ENCODE data around the gene FBLIM1.

DNA sequence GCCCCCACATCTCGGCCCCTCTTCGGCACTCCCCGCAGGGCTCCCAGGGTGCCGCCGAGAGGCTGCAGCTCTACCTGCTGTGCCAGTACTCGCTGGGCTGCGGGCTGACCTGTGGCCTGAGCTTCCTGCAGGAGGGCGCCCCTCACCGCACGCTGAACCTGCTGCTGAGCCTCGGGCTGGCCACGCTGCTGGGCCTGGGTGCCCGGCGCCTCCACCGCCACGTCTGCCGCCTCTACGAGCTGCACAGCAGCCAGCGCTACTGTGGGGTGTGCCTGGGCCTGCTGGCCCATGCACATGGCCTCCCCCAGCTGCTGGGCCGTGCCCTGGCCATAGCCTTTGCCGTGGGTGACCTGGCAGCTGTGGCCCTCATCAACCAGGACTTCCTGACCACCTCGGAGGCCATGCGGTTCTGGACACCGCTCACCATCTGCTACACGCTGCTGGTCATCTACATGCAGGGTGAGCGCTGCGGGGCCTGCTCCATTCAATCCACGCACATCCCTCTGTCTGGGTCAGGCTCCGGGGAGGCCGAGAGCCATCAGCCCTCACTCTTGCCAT, 14.4 kb upstream of the FBLIM1 start:
- TF ChIP-seq CTCF (IDR thresholded peaks at IDR 0.05; ENCODE audit: poor library complexity) (no peak), EZH2 (IDR thresholded peaks at IDR 0.05; ENCODE audit: borderline replicate concordance) (no peak), EZH2phosphoT487 (IDR thresholded peaks at IDR 0.05; ENCODE audit: low read depth, severe bottlenecking, unreplicated experiment) (no peak)
